Measurements from ENCODE around the gene MMADHC. TPM values are rescaled to one million over a fixed set of nuclear protein-coding genes. Genes with fewer than 3 reads are reported as not detected.

MMADHC gene
- total and polyA plus RNA-seq, 4 donors, result 67.8 to 97.5 (median 88.0) TPM

- TF ChIP-seq REST (IDR thresholded peaks at IDR 0.05), result no peak
Measured at GRCh38 chr2:149622343-149622742, 34.8 kb upstream of the MMADHC start (continued).

- Histone ChIP-seq H3K27me3 (ENCODE audit: control insufficient read depth in 4 of 4, insufficient read depth in 4 of 4, low read length in 3 of 4) (no peaks in the 10 kb centered on the region), H3K4me1 (ENCODE audit: control insufficient read depth in 4 of 4, insufficient read depth in 4 of 4, low read length in 3 of 4) (no peaks in the 10 kb centered on the region)
Measured at GRCh38 chr2:149617476-149617875, 29.9 kb upstream of the MMADHC start.

GRCh38 chr2:149616681-149617456, 29.3 kb upstream of the MMADHC start:
- Histone ChIP-seq H3K9ac (ENCODE audit: low read depth in 1 of 2, low read length in 2 of 2) (no peak overlapping the region), H3K27me3 (ENCODE audit: control insufficient read depth in 4 of 4, insufficient read depth in 4 of 4, low read length in 3 of 4) (no peaks in the 10 kb centered on the region), H3K27ac (ENCODE audit: low read depth in 1 of 2, low read length in 2 of 2) (no peak overlapping the region), H3K36me3 (ENCODE audit: control insufficient read depth in 4 of 4, insufficient read depth in 3 of 4, low read depth in 1 of 4, low read length in 3 of 4) (no peaks in the 10 kb centered on the region), H3K4me3 (ENCODE audit: low read depth in 1 of 3, low read length in 3 of 3) (no peak overlapping the region), H3K9me3 (ENCODE audit: control insufficient read depth in 4 of 4, low read length in 3 of 4) (no peaks in the 10 kb centered on the region), H3K4me1 (ENCODE audit: control insufficient read depth in 4 of 4, insufficient read depth in 4 of 4, low read length in 3 of 4) (no peaks in the 10 kb centered on the region)
- no peak for TF ChIP-seq FOXA1 (IDR thresholded peaks at IDR 0.05)
- TF ChIP-seq ZBTB33 (IDR thresholded peaks at IDR 0.05), result no peak
- TF ChIP-seq NR2F2 (IDR thresholded peaks at IDR 0.05), result no peak
- TF ChIP-seq CTCF (IDR thresholded peaks at IDR 0.05; ENCODE audit: low read depth, low read length, missing input control), result no peak
- no peak for TF ChIP-seq JUND (IDR thresholded peaks at IDR 0.05)
- TF ChIP-seq YY1 (IDR thresholded peaks at IDR 0.05), result no peak
- TF ChIP-seq FOXA2 (IDR thresholded peaks at IDR 0.05), result no peak
- no peak for TF ChIP-seq TAF1 (conservative IDR thresholded peaks at IDR 0.05)
- no peak for TF ChIP-seq ATF3 (IDR thresholded peaks at IDR 0.05)
- TF ChIP-seq MAX (IDR thresholded peaks at IDR 0.05), result no peak
- no peak for TF ChIP-seq HNF4G (IDR thresholded peaks at IDR 0.05)
- no peak for DNase-seq (ENCODE audit: low spot score)
- 91% methylated on average over 3 of the region's 3 CpGs for WGBS

More at GRCh38 chr2:149617476-149617875, 29.9 kb upstream of the MMADHC start:
- no peak for DNase-seq (ENCODE audit: low spot score)
- H3K36me3 ChIP-seq (ENCODE audit: control insufficient read depth in 4 of 4, insufficient read depth in 3 of 4, low read depth in 1 of 4, low read length in 3 of 4), result no peaks in the 10 kb centered on the region
- H3K27ac ChIP-seq (ENCODE audit: low read depth in 1 of 2, low read length in 2 of 2), result no peak overlapping the region
- no peaks in the 10 kb centered on the region for H3K9me3 ChIP-seq (ENCODE audit: control insufficient read depth in 4 of 4, low read length in 3 of 4)
- TF ChIP-seq HNF4G (IDR thresholded peaks at IDR 0.05), result no peak
- TF ChIP-seq TAF1 (conservative IDR thresholded peaks at IDR 0.05), result no peak
- TF ChIP-seq MAX (IDR thresholded peaks at IDR 0.05), result no peak
- TF ChIP-seq CTCF (IDR thresholded peaks at IDR 0.05; ENCODE audit: low read depth, low read length, missing input control), result no peak
- no peak overlapping the region for H3K9ac ChIP-seq (ENCODE audit: low read depth in 1 of 2, low read length in 2 of 2)
- H3K4me3 ChIP-seq (ENCODE audit: low read depth in 1 of 3, low read length in 3 of 3), result no peak overlapping the region

Data from liver (tissue), 9 donors.